Measurements from ENCODE around the gene ANGEL2. TPM values are rescaled to one million over a fixed set of nuclear protein-coding genes. Genes with fewer than 3 reads are reported as not detected.

Gene ANGEL2
- total RNA-seq, 2 experiments from 2014 or later: 40.1 to 42.7 TPM

- no peaks in the 10 kb centered on the region for H3K9me2 ChIP-seq (ENCODE audit: insufficient read depth, low read length)
- no peaks in the 10 kb centered on the region for H3K4me1 ChIP-seq (ENCODE audit: insufficient read depth, low read length, poor library complexity, severe bottlenecking)
- no peak for DNase-seq (ENCODE audit: low spot score)
- BruUV-seq (replicated peaks): no TSS peak
- no peaks in the 10 kb centered on the region for H3K9me3 ChIP-seq (ENCODE audit: low read length)
- ChIA-PET CTCF (ENCODE audit: unreplicated experiment) (no interaction called here), POLR2A (interaction anchor here (0.6 to 1.3 kb wide), 2 partner anchors 21 to 642 kb away, joined by 3 to 5 read pairs; no protein-coding TSS in a partner anchor)
- H3K4me2 ChIP-seq (ENCODE audit: low read length): no peak overlapping the region
- no peak overlapping the region for H2AFZ ChIP-seq (ENCODE audit: low read length)
- H3K27ac ChIP-seq (ENCODE audit: low read depth, low read length, poor library complexity, severe bottlenecking): no peak overlapping the region
- no peak overlapping the region for H3K4me3 ChIP-seq (ENCODE audit: low read depth, low read length, poor library complexity, severe bottlenecking)
- no peaks in the 10 kb centered on the region for H3K79me2 ChIP-seq (ENCODE audit: insufficient read depth, low read depth, low read length)
- intact Hi-C loops (cut with micrococcal nuclease; ENCODE audit: unreplicated experiment): no loop called here
- TF ChIP-seq CTCF (conservative IDR thresholded peaks at IDR 0.05; ENCODE audit: low read length) (no peak), EZH2phosphoT487 (IDR thresholded peaks at IDR 0.05; ENCODE audit: borderline replicate concordance, low read depth, low read length) (no peak)
- no peaks in the 10 kb centered on the region for H3K36me3 ChIP-seq (ENCODE audit: insufficient read depth, low read length)
- no peaks in the 10 kb centered on the region for H4K20me1 ChIP-seq (ENCODE audit: insufficient read depth, low read length)
Observed at GRCh38 chr1:213041443-213041842, 25.8 kb upstream of the ANGEL2 start.

GRCh38 chr1:213035573-213035972 lies 19.9 kb upstream of the ANGEL2 start:
- Histone ChIP-seq H2AFZ (ENCODE audit: low read length) (no peak overlapping the region), H3K79me2 (ENCODE audit: insufficient read depth, low read depth, low read length) (no peaks in the 10 kb centered on the region), H4K20me1 (ENCODE audit: insufficient read depth, low read length) (no peaks in the 10 kb centered on the region), H3K27ac (ENCODE audit: low read depth, low read length, poor library complexity, severe bottlenecking) (no peak overlapping the region), H3K9me3 (ENCODE audit: low read length) (no peaks in the 10 kb centered on the region), H3K9me2 (ENCODE audit: insufficient read depth, low read length) (no peaks in the 10 kb centered on the region), H3K4me2 (ENCODE audit: low read length) (no peak overlapping the region), H3K4me3 (ENCODE audit: low read depth, low read length, poor library complexity, severe bottlenecking) (no peak overlapping the region), H3K4me1 (ENCODE audit: insufficient read depth, low read length, poor library complexity, severe bottlenecking) (no peaks in the 10 kb centered on the region), H3K36me3 (ENCODE audit: insufficient read depth, low read length) (no peaks in the 10 kb centered on the region)
- ChIA-PET CTCF (ENCODE audit: unreplicated experiment) (no interaction called here), POLR2A (no interaction called here)
- no TSS peak for BruUV-seq (replicated peaks)
- TF ChIP-seq CTCF (conservative IDR thresholded peaks at IDR 0.05; ENCODE audit: low read length) (no peak), EZH2phosphoT487 (IDR thresholded peaks at IDR 0.05; ENCODE audit: borderline replicate concordance, low read depth, low read length) (no peak)
- no peak for DNase-seq (ENCODE audit: low spot score)
- intact Hi-C loops (cut with micrococcal nuclease; ENCODE audit: unreplicated experiment): no loop called here

- DNase-seq (ENCODE audit: low spot score): no peak
- BruUV-seq (replicated peaks): no TSS peak
- Histone ChIP-seq H3K9me3 (ENCODE audit: low read length) (no peaks in the 10 kb centered on the region), H4K20me1 (ENCODE audit: insufficient read depth, low read length) (no peaks in the 10 kb centered on the region), H3K4me1 (ENCODE audit: insufficient read depth, low read length, poor library complexity, severe bottlenecking) (no peaks in the 10 kb centered on the region), H2AFZ (ENCODE audit: low read length) (no peak overlapping the region), H3K4me2 (ENCODE audit: low read length) (no peak overlapping the region), H3K9me2 (ENCODE audit: insufficient read depth, low read length) (no peaks in the 10 kb centered on the region), H3K4me3 (ENCODE audit: low read depth, low read length, poor library complexity, severe bottlenecking) (no peak overlapping the region), H3K36me3 (ENCODE audit: insufficient read depth, low read length) (no peaks in the 10 kb centered on the region), H3K27ac (ENCODE audit: low read depth, low read length, poor library complexity, severe bottlenecking) (no peak overlapping the region), H3K79me2 (ENCODE audit: insufficient read depth, low read depth, low read length) (no peaks in the 10 kb centered on the region)
- intact Hi-C loops (cut with micrococcal nuclease; ENCODE audit: unreplicated experiment): no loop called here
- ChIA-PET CTCF (ENCODE audit: unreplicated experiment) (no interaction called here), POLR2A (no interaction called here)
- no peak for TF ChIP-seq EZH2phosphoT487 (IDR thresholded peaks at IDR 0.05; ENCODE audit: borderline replicate concordance, low read depth, low read length)
- no peak for TF ChIP-seq CTCF (conservative IDR thresholded peaks at IDR 0.05; ENCODE audit: low read length)
Observed at GRCh38 chr1:213034713-213035112, 19.0 kb upstream of the ANGEL2 start.

Measured in OCI-LY7 (cell line).